Measurements from ENCODE around the gene DPYSL5. TPM values are rescaled to one million over a fixed set of nuclear protein-coding genes. Genes with fewer than 3 reads are reported as not detected.

The DPYSL5 gene
- total RNA-seq, 1 experiment from 2014 or later = not detected

DNA sequence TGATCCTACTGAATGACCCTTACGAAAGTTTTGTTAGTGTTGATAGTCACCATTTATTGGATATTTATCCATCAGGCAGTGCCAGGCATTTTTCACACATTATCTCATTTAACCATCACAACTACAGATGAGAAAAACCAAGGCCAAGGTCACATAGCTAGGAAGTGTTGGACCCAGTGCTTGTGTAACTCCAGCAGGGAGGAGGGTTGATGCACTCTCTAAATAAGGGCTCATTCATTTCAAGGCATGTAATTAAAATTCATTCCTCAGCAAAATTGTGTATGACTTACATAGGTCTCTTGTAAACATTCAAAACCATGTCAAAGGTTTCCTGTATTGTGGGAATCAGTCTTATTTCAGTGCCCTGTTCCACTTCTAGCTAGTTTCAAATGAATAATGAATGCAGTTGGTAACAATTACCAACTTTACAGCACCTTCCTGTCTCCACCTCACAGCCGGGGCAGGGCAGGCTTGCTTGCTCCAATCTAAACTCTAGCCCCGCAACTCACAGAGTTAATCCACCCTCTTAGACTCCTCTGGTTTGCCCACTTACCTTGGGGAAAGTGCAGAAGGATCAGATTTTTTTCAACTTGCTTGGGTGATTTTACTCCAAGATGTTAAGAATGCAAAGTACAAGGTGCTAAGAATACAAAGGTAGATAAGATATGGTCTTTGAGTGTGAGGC lies 116.7 kb downstream of the DPYSL5 start:
- H4K20me1 ChIP-seq (ENCODE audit: low read length) = no peaks in the 10 kb centered on the region
- POLR2A ChIA-PET (ENCODE audit: unreplicated experiment) = no interaction called here
- H2AFZ ChIP-seq (ENCODE audit: low read length) = no peak overlapping the region
- DNase-seq (no peak), ATAC-seq (no peak)
- H3F3A ChIP-seq (ENCODE audit: low read length, unreplicated experiment) = peaks cover 9% of the 10 kb centered on the region
- peaks cover 30% of the 10 kb centered on the region for H3K4me1 ChIP-seq (ENCODE audit: insufficient read depth, low read length)
- intact Hi-C loops (cut with micrococcal nuclease) = loop anchor here (5.0 kb wide), 1 partner anchor 228 kb away; no protein-coding TSS in a partner anchor
- peak overlapping the region; percentile 69 for H3K27ac ChIP-seq (ENCODE audit: low read length)
- no peak for TF ChIP-seq EZH2phosphoT487 (IDR thresholded peaks at IDR 0.05; ENCODE audit: borderline replicate concordance, low read length)
- no peak for TF ChIP-seq EZH2 (IDR thresholded peaks at IDR 0.05; ENCODE audit: low read length, unreplicated experiment)
- no peak for TF ChIP-seq CTCF (conservative IDR thresholded peaks at IDR 0.05; ENCODE audit: low read depth, low read length)
- BruUV-seq (replicated peaks) = no TSS peak
- no peaks in the 10 kb centered on the region for H3K9me3 ChIP-seq (ENCODE audit: low read length)
- H3K36me3 ChIP-seq (ENCODE audit: low read depth, low read length) = no peaks in the 10 kb centered on the region
- no peaks in the 10 kb centered on the region for H3K79me2 ChIP-seq (ENCODE audit: low read length)
- no peaks in the 10 kb centered on the region for H3K27me3 ChIP-seq (ENCODE audit: low read length)
- no peak overlapping the region for H3K4me3 ChIP-seq (ENCODE audit: low read length)
- peak overlapping the region; percentile 19; the same call in 1 of the 2 replicates for H3K9ac ChIP-seq (ENCODE audit: low read length)
- CTCF ChIA-PET = no interaction called here
- no peaks in the 10 kb centered on the region for H3K9me2 ChIP-seq (replicated peaks; ENCODE audit: low read length)
- H3K4me2 ChIP-seq (ENCODE audit: low read length) = peak overlapping the region; percentile 10; the same call in 1 of the 2 replicates

DNA sequence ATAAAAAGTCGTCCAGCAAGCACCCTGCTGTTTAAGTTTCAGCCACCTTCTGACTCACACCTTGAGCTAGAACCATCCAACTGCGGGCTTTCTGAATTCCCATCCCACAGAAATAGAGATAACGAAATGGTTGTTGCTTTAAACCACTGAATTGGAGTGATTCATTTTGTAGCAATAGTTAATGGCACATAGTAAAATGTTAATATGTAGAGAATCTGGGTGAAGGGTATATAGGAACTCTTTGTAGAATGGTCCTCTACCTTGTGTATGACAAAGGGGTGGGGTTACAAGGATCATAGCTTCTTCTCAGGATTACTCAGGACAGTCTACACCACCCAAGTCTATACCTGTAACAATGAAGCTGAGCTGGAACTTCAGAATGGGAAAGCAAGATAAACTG lies 120.1 kb downstream of the DPYSL5 start:
- ATAC-seq = peak; percentile 56
- H3K4me2 ChIP-seq (ENCODE audit: low read length) = peak overlapping the region; percentile 99

More for the DNA sequence above, 120.1 kb downstream of the DPYSL5 start:
- Histone ChIP-seq H3K27me3 (ENCODE audit: low read length) (no peaks in the 10 kb centered on the region), H3K36me3 (ENCODE audit: low read depth, low read length) (no peaks in the 10 kb centered on the region), H3K9me2 (replicated peaks; ENCODE audit: low read length) (no peaks in the 10 kb centered on the region), H3K79me2 (ENCODE audit: low read length) (peaks cover 22% of the 10 kb centered on the region), H3K27ac (ENCODE audit: low read length) (peak overlapping the region; percentile 98), H3F3A (ENCODE audit: low read length, unreplicated experiment) (peaks cover 9% of the 10 kb centered on the region), H3K4me3 (ENCODE audit: low read length) (peak overlapping the region; percentile 21; the same call in 1 of the 2 replicates), H3K9ac (ENCODE audit: low read length) (peak overlapping the region; percentile 78), H4K20me1 (ENCODE audit: low read length) (no peaks in the 10 kb centered on the region), H2AFZ (ENCODE audit: low read length) (no peak overlapping the region), H3K9me3 (ENCODE audit: low read length) (no peaks in the 10 kb centered on the region), H3K4me1 (ENCODE audit: insufficient read depth, low read length) (peaks cover 53% of the 10 kb centered on the region)
- no TSS peak for BruUV-seq (replicated peaks)
- peak; percentile 92 for DNase-seq
- intact Hi-C loops (cut with micrococcal nuclease) = loop anchor here (2.0 kb wide), 1 partner anchor 43 kb away; no protein-coding TSS in a partner anchor
- POLR2A ChIA-PET (ENCODE audit: unreplicated experiment) = interaction anchor here (0.6 to 1.0 kb wide), 3 partner anchors 83 to 106 kb away, joined by 3 to 11 read pairs (median 3); partner anchors contain the start of gene AGBL5
- TF ChIP-seq EZH2 (IDR thresholded peaks at IDR 0.05; ENCODE audit: low read length, unreplicated experiment) = no peak
- no peak for TF ChIP-seq CTCF (conservative IDR thresholded peaks at IDR 0.05; ENCODE audit: low read depth, low read length)
- no peak for TF ChIP-seq EZH2phosphoT487 (IDR thresholded peaks at IDR 0.05; ENCODE audit: borderline replicate concordance, low read length)
- CTCF ChIA-PET = interaction anchor here (0.5 to 1.0 kb wide), 4 partner anchors 49 to 1268 kb away, joined by 3 to 9 read pairs (median 4); partner anchors contain the start of gene ASXL2
